GM12873 (cell line): ENCODE measurements around the gene MRTFA.
A peak's percentile ranks its signal among the peaks of the same experiment; 100 is the strongest.

Experiments
- TF ChIP-seq, protein P1 (sequence below): IDR thresholded peaks from 2 replicates; pipeline ENCODE4 v1.5.1; 2012; ENCODE audit warnings: low read depth, mild to moderate bottlenecking, moderate library complexity, low read length, control low read depth; ENCODE audit not compliant: insufficient read depth; ENCODE audit errors: missing control alignments

Gene MRTFA

DNA sequence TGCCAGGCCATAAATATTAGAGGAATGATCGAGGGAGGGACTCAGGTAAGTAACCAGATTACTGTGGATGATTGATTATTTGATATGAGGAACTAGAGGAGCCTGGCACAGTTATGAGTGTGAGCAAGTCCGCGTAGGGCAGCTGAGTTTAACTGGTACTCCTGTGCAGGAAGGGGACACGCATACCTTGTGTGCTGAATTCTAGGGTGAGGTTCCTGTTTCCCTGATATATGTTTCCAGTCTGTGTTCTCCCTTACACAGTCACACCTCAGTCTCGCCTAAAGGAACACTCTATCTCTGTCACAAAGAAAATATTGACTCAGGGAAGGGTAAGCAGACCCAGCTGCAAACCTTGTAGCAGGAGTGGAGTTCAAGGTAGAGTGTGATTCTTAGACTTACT, 248.8 kb downstream of the MRTFA start:
- TF ChIP-seq, protein P1, sequence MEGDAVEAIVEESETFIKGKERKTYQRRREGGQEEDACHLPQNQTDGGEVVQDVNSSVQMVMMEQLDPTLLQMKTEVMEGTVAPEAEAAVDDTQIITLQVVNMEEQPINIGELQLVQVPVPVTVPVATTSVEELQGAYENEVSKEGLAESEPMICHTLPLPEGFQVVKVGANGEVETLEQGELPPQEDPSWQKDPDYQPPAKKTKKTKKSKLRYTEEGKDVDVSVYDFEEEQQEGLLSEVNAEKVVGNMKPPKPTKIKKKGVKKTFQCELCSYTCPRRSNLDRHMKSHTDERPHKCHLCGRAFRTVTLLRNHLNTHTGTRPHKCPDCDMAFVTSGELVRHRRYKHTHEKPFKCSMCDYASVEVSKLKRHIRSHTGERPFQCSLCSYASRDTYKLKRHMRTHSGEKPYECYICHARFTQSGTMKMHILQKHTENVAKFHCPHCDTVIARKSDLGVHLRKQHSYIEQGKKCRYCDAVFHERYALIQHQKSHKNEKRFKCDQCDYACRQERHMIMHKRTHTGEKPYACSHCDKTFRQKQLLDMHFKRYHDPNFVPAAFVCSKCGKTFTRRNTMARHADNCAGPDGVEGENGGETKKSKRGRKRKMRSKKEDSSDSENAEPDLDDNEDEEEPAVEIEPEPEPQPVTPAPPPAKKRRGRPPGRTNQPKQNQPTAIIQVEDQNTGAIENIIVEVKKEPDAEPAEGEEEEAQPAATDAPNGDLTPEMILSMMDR: no peak

DNA sequence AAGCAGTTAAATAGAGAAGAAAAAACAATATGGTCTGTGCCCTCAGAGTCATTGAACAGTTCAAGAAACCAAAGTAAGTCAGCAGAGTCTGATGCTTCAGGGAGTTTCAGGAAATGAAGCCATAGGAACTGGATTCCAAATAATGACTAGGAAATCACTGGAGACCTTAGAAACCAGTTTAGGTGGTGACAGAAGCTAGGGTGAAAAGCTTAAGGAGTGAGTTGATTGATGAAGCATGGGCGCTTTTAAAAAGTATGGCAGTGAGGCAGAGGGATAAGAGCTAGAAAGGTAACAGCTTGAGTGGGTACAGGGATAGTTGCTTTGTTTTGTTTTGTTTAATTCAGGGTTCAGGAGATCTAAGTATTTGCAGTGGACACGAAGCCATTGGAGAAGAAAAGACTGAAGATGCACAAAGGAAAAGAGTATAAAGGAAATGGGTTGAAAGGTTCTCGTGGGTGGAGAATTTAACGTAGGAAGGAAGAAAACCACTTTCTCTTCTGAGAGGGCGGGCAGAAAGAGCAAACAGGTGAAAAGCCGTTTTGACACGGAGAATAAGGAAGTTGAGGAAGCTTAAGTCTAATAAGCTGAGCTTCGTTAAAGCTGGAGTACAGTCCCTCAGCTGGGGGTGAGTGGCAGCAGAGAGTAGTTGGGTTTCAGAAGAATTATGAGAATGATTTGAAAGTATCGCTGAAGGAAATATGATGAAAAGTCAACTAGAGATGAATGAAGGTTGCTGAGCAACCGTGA, 251.3 kb downstream of the MRTFA start:
- TF ChIP-seq, protein P1: peak; percentile 17

DNA sequence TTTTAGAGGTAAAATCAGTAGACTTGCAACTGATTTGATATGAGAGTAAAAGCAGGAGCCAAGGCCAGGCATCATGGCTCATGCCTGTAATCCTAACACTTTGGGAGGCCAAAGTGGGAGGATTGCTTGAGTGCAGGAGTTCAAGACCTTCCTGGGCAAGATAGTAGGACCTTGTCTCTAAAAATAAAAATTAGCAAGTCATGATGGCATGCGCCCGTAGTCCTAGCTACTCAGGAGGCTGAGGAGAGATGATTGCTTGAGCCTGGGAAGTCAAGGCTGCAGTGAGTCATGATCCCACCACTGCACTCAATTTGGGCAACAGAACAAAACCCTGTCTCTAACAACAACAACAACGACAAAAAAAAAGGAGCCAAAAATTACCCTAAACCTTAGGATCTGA, 252.6 kb downstream of the MRTFA start:
- TF ChIP-seq, protein P1: no peak

DNA sequence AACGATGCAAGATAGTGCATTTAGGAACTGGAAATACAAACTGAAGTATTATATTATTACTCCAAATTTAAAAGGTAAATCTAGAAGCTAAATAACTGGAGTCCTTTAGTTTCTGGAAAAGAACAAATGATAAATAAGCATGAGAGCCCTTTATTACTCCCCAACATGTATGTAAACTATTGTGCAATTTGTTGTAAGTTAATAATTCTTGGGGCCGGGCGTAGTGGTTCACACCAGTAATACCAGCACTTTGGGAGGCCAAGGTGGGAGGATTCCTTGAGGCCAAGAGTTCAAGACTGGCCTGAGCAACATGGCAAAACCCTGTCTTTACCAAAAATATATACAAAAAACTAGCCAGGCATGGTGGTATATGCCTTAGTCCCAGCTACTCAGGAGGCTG, 255.1 kb downstream of the MRTFA start:
- TF ChIP-seq, protein P1: no peak

DNA sequence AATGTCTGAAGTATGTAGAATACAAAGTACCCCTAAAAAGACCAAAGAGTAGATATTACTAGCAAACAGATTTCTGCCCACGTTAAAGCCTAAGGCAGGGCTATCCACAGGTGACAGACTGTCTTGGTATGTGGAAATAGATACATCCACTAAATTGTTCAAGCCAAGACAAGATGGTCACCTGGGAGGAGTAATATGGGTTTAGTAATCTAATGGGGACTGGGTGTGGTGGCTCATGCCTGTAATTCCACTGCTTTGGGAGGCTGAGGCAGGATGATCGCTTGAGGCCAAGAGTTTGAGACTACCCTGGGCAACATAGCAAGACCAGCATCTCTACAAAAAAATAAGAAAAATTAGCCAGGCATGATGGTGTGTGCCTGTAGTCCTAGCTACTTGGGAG, 258.6 kb downstream of the MRTFA start:
- TF ChIP-seq, protein P1: no peak

DNA sequence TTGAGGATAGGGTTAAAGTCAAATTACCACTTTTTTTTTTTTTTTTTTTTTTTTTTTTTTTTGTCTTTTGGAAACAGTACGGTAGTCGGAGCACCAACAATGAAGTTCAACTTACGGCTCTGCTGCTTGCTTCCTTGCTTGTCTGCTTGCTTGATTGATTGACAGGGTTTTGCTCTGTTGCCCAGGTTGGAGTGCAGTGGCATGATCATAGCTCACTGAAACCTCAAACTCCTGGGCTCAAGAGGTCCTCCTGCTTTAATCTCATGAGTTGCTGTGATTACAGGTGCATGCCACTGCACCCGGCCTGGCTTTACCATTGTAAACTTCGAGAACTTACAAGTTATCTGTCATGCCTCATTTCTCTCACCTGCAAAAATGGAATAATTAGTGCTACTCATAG, 260.4 kb downstream of the MRTFA start:
- TF ChIP-seq, protein P1: no peak

DNA sequence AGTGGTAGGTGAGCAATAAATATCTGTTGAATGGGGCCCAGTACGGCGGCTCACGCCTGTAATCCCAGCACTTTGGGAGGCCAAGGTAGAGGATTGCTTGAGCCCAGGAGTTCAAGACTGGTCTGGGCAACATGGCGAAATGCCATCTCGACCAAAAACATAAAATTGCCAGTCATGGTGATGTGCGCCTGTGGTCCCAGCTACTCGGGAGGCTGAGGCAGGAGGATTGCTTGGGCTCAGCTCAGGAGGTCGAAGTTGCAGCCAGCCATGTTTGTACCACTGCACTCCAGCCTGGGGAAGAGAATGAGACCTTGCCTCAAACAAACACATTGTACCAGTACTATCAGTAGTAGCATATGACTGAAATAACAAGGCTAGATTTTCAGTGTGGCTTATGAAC, 262.0 kb downstream of the MRTFA start:
- TF ChIP-seq, protein P1: no peak

DNA sequence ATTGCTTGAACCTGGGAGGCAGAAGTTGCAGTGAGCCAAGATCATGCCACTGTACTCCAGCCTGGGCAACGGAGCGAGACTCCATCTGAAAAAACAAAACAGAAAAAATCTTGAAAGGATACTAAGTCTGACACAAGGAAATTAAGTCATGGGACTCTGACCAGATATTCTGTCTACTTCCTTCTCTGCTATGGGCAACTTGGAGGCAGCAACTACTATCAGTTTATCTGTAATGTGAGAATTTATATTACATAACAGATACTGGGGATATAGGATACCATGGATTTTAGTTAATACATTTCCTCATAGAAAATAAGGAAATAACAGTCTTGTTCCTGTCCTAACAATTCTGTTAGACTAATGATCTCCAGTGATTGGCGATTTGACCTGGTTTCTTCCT, 267.7 kb downstream of the MRTFA start:
- TF ChIP-seq, protein P1: no peak
